ENCODE results near the gene CPN2. TPM values are rescaled to one million over a fixed set of nuclear protein-coding genes. Genes with fewer than 3 reads are reported as not detected.

CPN2 gene
- total RNA-seq, 1 donor from 2014 or later: not detected

DNA sequence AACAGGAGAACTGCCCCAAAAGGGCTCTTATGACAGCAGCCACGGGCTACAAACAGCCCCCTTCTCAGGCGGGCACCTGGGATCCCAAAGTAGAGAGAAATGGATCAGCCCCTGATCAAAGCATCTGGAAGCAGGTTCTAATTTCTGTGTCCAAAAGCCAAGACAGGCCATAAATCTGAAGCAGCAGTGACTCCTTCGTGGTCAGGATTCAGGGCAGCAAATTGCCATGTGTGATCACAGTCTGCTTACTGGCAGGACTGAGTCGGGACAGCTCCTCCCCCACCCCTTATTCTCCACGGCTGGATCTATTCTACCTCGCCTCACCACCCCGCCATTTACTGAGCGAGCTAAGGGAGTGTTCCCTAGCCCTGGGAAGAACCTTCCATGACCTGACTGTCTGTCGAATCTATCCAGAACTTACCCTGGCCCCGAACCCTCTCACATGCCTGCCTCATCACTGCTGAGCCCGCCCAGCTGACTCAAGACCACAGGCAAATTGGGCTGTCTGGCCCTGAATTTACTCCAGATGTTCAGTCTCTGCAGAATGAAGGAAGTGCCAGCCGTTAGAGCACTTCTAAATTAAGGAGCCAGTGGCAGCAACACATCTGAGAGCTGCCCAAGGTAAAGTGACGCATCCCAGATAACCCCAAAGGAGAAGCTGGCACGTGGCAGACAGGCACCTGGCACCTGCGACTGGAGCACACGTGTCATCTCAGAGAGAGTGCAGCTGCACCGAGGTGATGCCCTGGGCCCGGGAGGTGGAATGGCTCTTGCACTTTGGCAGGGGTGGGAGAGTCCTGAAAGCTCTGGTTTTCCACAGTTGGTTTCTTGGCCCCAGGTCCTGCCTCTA lies 17.1 kb upstream of the CPN2 start:
- no peak for FAIRE-seq
- Histone ChIP-seq H3K4me3 (ENCODE audit: low read depth, low read length) (no peak overlapping the region), H3K27me3 (ENCODE audit: control insufficient read depth, insufficient read depth, low read length) (peaks cover 14% of the 10 kb centered on the region), H3K36me3 (ENCODE audit: control insufficient read depth, insufficient read depth, low read length) (no peaks in the 10 kb centered on the region)
- no peak for TF ChIP-seq CTCF (IDR thresholded peaks at IDR 0.05; ENCODE audit: insufficient read depth, low read length, severe bottlenecking)
- no peak for DNase-seq (ENCODE audit: low read depth)

GRCh38 chr3:194365978-194366490 lies 14.9 kb upstream of the CPN2 start:
- FAIRE-seq: no peak
- H3K27me3 ChIP-seq (ENCODE audit: control insufficient read depth, insufficient read depth, low read length): peaks cover 11% of the 10 kb centered on the region

DNA sequence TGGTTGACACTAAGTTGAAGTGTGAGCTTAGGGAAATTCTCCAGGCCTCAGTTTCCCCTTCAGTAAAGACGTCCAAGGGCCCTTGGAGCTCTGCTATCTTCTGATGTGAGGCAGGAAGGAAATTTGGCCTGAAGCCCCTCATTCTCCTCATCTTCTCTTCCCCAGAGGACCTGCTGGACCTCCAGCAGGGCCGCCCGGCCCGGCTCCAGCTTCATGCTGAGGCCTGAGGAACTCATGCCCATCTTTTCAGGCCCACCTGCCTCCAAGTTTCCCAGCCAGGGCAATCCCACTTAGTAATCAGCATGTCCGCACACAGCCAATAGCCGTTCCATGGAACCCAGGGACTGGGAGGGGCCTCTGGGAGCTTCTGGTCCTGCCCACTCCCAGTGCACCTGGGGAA lies 14.4 kb upstream of the CPN2 start:
- Histone ChIP-seq H3K4me3 (ENCODE audit: low read depth, low read length) (no peak overlapping the region), H3K36me3 (ENCODE audit: control insufficient read depth, insufficient read depth, low read length) (no peaks in the 10 kb centered on the region), H3K27me3 (ENCODE audit: control insufficient read depth, insufficient read depth, low read length) (peaks cover 11% of the 10 kb centered on the region)
- DNase-seq (ENCODE audit: low read depth) (no peak), FAIRE-seq (no peak)
- no peak for TF ChIP-seq CTCF (IDR thresholded peaks at IDR 0.05; ENCODE audit: insufficient read depth, low read length, severe bottlenecking)

More at GRCh38 chr3:194365978-194366490, 14.9 kb upstream of the CPN2 start:
- DNase-seq (ENCODE audit: low read depth): no peak
- TF ChIP-seq CTCF (IDR thresholded peaks at IDR 0.05; ENCODE audit: insufficient read depth, low read length, severe bottlenecking): no peak
- Histone ChIP-seq H3K4me3 (ENCODE audit: low read depth, low read length) (no peak overlapping the region), H3K36me3 (ENCODE audit: control insufficient read depth, insufficient read depth, low read length) (no peaks in the 10 kb centered on the region)

DNA sequence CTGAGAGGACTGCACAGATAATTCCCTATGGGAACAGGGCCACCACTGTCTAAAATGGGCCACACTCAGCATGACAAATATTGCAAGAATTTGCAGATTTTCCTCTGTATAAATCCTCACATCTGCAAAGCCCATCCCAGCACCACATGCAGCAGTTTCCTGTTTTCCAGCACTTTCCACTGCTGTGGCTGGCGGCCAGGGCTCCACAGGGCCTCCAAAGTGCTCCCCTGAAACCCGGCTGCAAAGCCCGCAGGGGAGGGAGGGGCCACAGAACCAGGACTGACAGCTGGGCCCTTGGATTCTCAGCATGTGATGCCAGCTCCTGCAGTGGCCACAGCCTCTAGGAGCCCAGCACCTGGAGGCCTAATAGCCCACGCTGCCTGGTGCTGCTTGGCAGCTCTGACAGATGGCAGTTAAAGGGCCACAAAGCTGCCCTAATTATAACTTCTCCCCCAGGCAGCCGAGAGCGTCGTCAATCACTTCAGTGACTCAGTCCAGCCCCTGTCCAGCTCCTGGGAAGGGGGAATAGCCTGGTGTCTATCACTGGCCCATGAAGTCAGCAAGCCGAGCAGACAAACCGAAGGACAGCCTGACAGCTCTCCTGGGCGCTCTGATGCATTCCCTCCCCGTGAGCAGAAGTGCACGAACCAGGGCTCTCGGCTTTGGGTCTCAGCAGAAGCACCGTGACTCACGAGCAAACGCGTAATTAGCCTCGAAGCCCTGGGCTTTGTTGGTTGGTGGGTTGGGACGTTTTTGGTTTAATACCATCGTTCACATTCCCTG lies 13.7 kb upstream of the CPN2 start:
- Histone ChIP-seq H3K36me3 (ENCODE audit: control insufficient read depth, insufficient read depth, low read length) (no peaks in the 10 kb centered on the region), H3K4me3 (ENCODE audit: low read depth, low read length) (no peak overlapping the region), H3K27me3 (ENCODE audit: control insufficient read depth, insufficient read depth, low read length) (peaks cover 13% of the 10 kb centered on the region)
- no peak for TF ChIP-seq CTCF (IDR thresholded peaks at IDR 0.05; ENCODE audit: insufficient read depth, low read length, severe bottlenecking)
- DNase-seq (ENCODE audit: low read depth): no peak
- FAIRE-seq: no peak

DNA sequence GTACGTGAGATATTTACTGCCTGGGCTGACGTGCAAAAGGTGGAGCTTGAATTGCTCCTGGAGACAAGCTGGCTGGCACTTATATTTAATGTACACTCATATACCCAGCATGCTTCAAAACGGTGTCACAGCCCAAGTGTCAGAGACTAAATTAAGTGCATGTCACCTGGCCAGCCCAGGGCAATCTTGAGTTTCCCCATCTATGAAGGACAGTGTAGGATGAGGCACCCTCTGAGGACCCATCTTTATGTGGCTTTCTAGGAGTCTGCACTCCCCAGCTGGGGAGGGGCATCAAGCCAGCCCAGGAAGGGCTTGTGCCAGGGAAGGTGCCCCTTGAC lies 13.2 kb upstream of the CPN2 start:
- DNase-seq (ENCODE audit: low read depth): no peak
- FAIRE-seq: no peak
- no peak overlapping the region for H3K4me3 ChIP-seq (ENCODE audit: low read depth, low read length)
- peaks cover 8% of the 10 kb centered on the region for H3K27me3 ChIP-seq (ENCODE audit: control insufficient read depth, insufficient read depth, low read length)
- no peak for TF ChIP-seq CTCF (IDR thresholded peaks at IDR 0.05; ENCODE audit: insufficient read depth, low read length, severe bottlenecking)
- no peaks in the 10 kb centered on the region for H3K36me3 ChIP-seq (ENCODE audit: control insufficient read depth, insufficient read depth, low read length)
